ENCODE data around the gene NEGR1.

- TF ChIP-seq SP2 (IDR thresholded peaks at IDR 0.05; ENCODE audit: extremely low read depth, low read depth, low read length, poor library complexity, severe bottlenecking): no peak
- no peak for TF ChIP-seq YY1 (IDR thresholded peaks at IDR 0.05; ENCODE audit: borderline replicate concordance in 1 of 3, control insufficient read depth in 1 of 3, extremely low read depth in 1 of 3, insufficient read depth in 3 of 3, insufficient read length in 1 of 3, insufficient replicate concordance in 2 of 3, low read depth in 1 of 3, low read length in 2 of 3)
- TF ChIP-seq JUND (IDR thresholded peaks at IDR 0.05; ENCODE audit: borderline replicate concordance, low read depth, low read length): no peak
- TF ChIP-seq JUND (tag; IDR thresholded peaks at IDR 0.05; ENCODE audit: borderline replicate concordance, low read depth, low read length): no peak
These were observed 40.6 kb upstream of the NEGR1 start for GRCh38 chr1:72322910-72323309.
